SK-N-SH (cell line): Measurements from ENCODE around the gene ADAMTS20. TPM values are rescaled to one million over a fixed set of nuclear protein-coding genes. Genes with fewer than 3 reads are reported as not detected.

Source experiments
- CTCF ChIA-PET: fragments of 300-600, 350-600 bp; formaldehyde crosslinking; extraction: SDS; loops from one replicate; lab custom pipeline; 2021; lab: Yijun Ruan, JAX
- POLR2A ChIA-PET: fragments of 350-600 bp; sonication (Branson Sonifier 250); formaldehyde crosslinking; extraction: SDS; loops from one replicate; lab custom pipeline; 2020; ENCODE audit warnings: antibody characterized with exemption, inconsistent platforms; lab: Yijun Ruan, JAX
- DNase-seq: peaks from one replicate; pipeline ENCODE4 v3.0.0; 2012
- H2AFZ ChIP-seq: fragments of 200-600 bp; sonication (generic); 2 replicates; pipeline ENCODE4 v1.8.1; 2016; ENCODE audit warnings: antibody characterized with exemption, mild to moderate bottlenecking, low read depth
- H3F3A ChIP-seq: fragments of 200-600 bp; sonication (generic); replicated peaks from 2 replicates; pipeline ENCODE3; 2016; ENCODE audit warnings: antibody characterized with exemption, mild to moderate bottlenecking; ENCODE audit not compliant: insufficient read depth
- H3K27ac ChIP-seq, 2 experiments: fragments of 200-500 bp in 1 of 2; fragments of 200-600 bp in 1 of 2; sonication (Bioruptor generic) in 1 of 2; sonication (generic), shearing (Covaris generic) in 1 of 2; 2 replicates each; pipeline versions ENCODE4 v1.5.1 to v1.6.1; 2014 to 2016; ENCODE audit warnings: low read depth in 2 of 2, inconsistent platforms in 1 of 2, low read length in 1 of 2, mild to moderate bottlenecking in 1 of 2, mixed read lengths in 1 of 2
- H3K27me3 ChIP-seq: fragments of 200-600 bp; sonication (generic), shearing (Covaris generic); 2 replicates; pipeline ENCODE4 v1.6.1; 2016; ENCODE audit warnings: mixed run types; ENCODE audit not compliant: insufficient read depth
- H3K36me3 ChIP-seq, 2 experiments: fragments of 200-500 bp in 1 of 2; fragments of 200-600 bp in 1 of 2; sonication (Bioruptor generic) in 1 of 2; sonication (generic) in 1 of 2; replicated peaks in 1 of 2; 2 replicates each; pipeline versions ENCODE3 to v1.5.1; 2014 to 2016; ENCODE audit warnings: low read length in 1 of 2, mild to moderate bottlenecking in 1 of 2; ENCODE audit not compliant: insufficient read depth in 2 of 2, control insufficient read depth in 1 of 2
- H3K4me1 ChIP-seq, 2 experiments: fragments of 200-500 bp in 1 of 2; fragments of 200-600 bp in 1 of 2; sonication (Bioruptor generic) in 1 of 2; sonication (generic), shearing (Covaris generic) in 1 of 2; 2 replicates each; pipeline versions ENCODE4 v1.5.1 to v1.6.1; 2014 to 2016; ENCODE audit warnings: low read depth in 1 of 2, low read length in 1 of 2, mixed run types in 1 of 2; ENCODE audit not compliant: insufficient read depth in 2 of 2, control insufficient read depth in 1 of 2
- H3K4me2 ChIP-seq: fragments of 200-600 bp; sonication (generic), shearing (Covaris generic); 2 replicates; pipeline ENCODE4 v1.6.1; 2017; ENCODE audit warnings: mixed run types
- H3K4me3 ChIP-seq, 2 experiments: fragments of 200-500 bp in 1 of 2; fragments of 200-600 bp in 1 of 2; sonication (Bioruptor generic) in 1 of 2; sonication (generic), shearing (Covaris generic) in 1 of 2; 2 replicates each; pipeline versions ENCODE4 v1.5.1 to v1.8.1; 2014 to 2016; ENCODE audit warnings: low read depth in 2 of 2, inconsistent platforms in 1 of 2, low read length in 1 of 2, mild to moderate bottlenecking in 1 of 2, mixed read lengths in 1 of 2, moderate library complexity in 1 of 2
- H3K79me2 ChIP-seq: fragments of 200-600 bp; sonication (generic); 2 replicates; pipeline ENCODE4 v1.8.1; 2017; ENCODE audit warnings: mild to moderate bottlenecking; ENCODE audit not compliant: insufficient read depth
- H3K9ac ChIP-seq: fragments of 200-600 bp; sonication (generic); 2 replicates; pipeline ENCODE4 v1.6.1; 2017; ENCODE audit warnings: mixed run types
- H3K9me2 ChIP-seq: fragments of 200-600 bp; sonication (generic); 2 replicates; pipeline ENCODE4 v1.6.1; 2017; ENCODE audit warnings: mixed run types
- H3K9me3 ChIP-seq: fragments of 200-600 bp; sonication (generic); 2 replicates; pipeline ENCODE4 v1.6.1; 2017; ENCODE audit warnings: mixed run types, mild to moderate bottlenecking, moderate library complexity
- H4K20me1 ChIP-seq: fragments of 200-600 bp; sonication (generic); 2 replicates; pipeline ENCODE4 v1.6.1; 2017; ENCODE audit warnings: mild to moderate bottlenecking, mixed run types; ENCODE audit not compliant: insufficient read depth
- ELF1 ChIP-seq: IDR thresholded peaks from 2 replicates; pipeline ENCODE4 v1.4.0; 2012
- EP300 ChIP-seq, 2 experiments: IDR thresholded peaks; 2 replicates each; pipeline versions ENCODE4 v1.4.0 to v1.6.1; 2012; ENCODE audit warnings: borderline replicate concordance in 1 of 2, low read depth in 1 of 2, low read length in 1 of 2
- FOSL2 ChIP-seq: IDR thresholded peaks from 2 replicates; pipeline ENCODE4 v1.4.0; 2012; ENCODE audit warnings: low read depth, mild to moderate bottlenecking, moderate library complexity, borderline replicate concordance
- FOXJ3 ChIP-seq: sonication (generic); formaldehyde crosslinking; IDR thresholded peaks from 2 replicates; pipeline ENCODE4 v1.5.1; 2020; ENCODE audit warnings: mild to moderate bottlenecking, missing genetic modification reagents
- FOXM1 ChIP-seq: IDR thresholded peaks from 2 replicates; pipeline ENCODE4 v1.4.0; 2012; ENCODE audit warnings: low read depth, mild to moderate bottlenecking
- GATA2 ChIP-seq: sonication (generic); formaldehyde crosslinking; IDR thresholded peaks from 2 replicates; pipeline ENCODE4 v1.5.0; 2020; ENCODE audit warnings: mild to moderate bottlenecking, missing genetic modification reagents
- IRF3 ChIP-seq: fragments of 150-350 bp; IDR thresholded peaks from 2 replicates; pipeline ENCODE4 v1.6.1; 2016; ENCODE audit warnings: mild to moderate bottlenecking, low read depth, low read length
- JUND ChIP-seq: IDR thresholded peaks from 2 replicates; pipeline ENCODE4 v1.4.0; 2012
- MEF2A ChIP-seq: IDR thresholded peaks from 2 replicates; pipeline ENCODE4 v1.4.0; 2012; ENCODE audit warnings: low read depth, borderline replicate concordance
- POLR2AphosphoS5 ChIP-seq: IDR thresholded peaks from 2 replicates; pipeline ENCODE4 v1.6.1; 2012; ENCODE audit warnings: low read depth, low read length
- RAD21 ChIP-seq: IDR thresholded peaks from 2 replicates; pipeline ENCODE4 v1.6.1; 2012; ENCODE audit warnings: mild to moderate bottlenecking, low read length
- REST ChIP-seq: IDR thresholded peaks from 2 replicates; pipeline ENCODE4 v1.6.1; 2012; ENCODE audit warnings: mild to moderate bottlenecking, low read depth, low read length, moderate library complexity
- RFX5 ChIP-seq: IDR thresholded peaks from 2 replicates; pipeline ENCODE4 v1.6.1; 2012; ENCODE audit warnings: mild to moderate bottlenecking, improper control_type of control experiment, low read length
- RXRA ChIP-seq: IDR thresholded peaks from 2 replicates; pipeline ENCODE4 v1.4.0; 2012; ENCODE audit warnings: low read depth, mild to moderate bottlenecking, borderline replicate concordance
- TEAD4 ChIP-seq: IDR thresholded peaks from 2 replicates; pipeline ENCODE4 v1.4.0; 2012; ENCODE audit warnings: mild to moderate bottlenecking, borderline replicate concordance; ENCODE audit not compliant: insufficient read depth
- YY1 ChIP-seq: IDR thresholded peaks from 2 replicates; pipeline ENCODE4 v1.4.0; 2012; ENCODE audit warnings: low read depth, mild to moderate bottlenecking
- WGBS: methylation state at CpG from one replicate; pipeline ENCODE4 v1.1.6; 2017; ENCODE audit warnings: low lambda C conversion rate; 5-methylcytosine and 5-hydroxymethylcytosine counted together
- polyA plus RNA-seq, 3 experiments: library from polyadenylated mRNA; depleted of rRNA; stranded (reverse); fragments of >200 nt; gene quantifications; 2 replicates each; pipeline ENCODE4 v1.2.3, GENCODE V29; 2012
- TF ChIP-seq, protein P1 (sequence below): fragments of 150-350 bp; IDR thresholded peaks from 2 replicates; pipeline ENCODE4 v1.6.1; 2017; ENCODE audit warnings: antibody characterized with exemption, low read length, low read depth, borderline replicate concordance
- TF ChIP-seq, protein P2 (sequence below): IDR thresholded peaks from 2 replicates; pipeline ENCODE4 v1.4.0; 2012; ENCODE audit warnings: low read depth

The ADAMTS20 gene
- polyA plus RNA-seq, 1 of the 3 experiments (the other 2 are of a cell fraction) = not detected

- Histone ChIP-seq H3K9me3 (no peaks in the 10 kb centered on the region), H3K4me1 (no peaks in the 10 kb centered on the region), H4K20me1 (no peaks in the 10 kb centered on the region), H3K36me3 (no peaks in the 10 kb centered on the region), H3K79me2 (no peaks in the 10 kb centered on the region), H3K27ac (no peak overlapping the region), H3K4me3 (no peak overlapping the region), H3F3A (no peaks in the 10 kb centered on the region), H2AFZ (no peak overlapping the region), H3K27me3 (no peaks in the 10 kb centered on the region), H3K4me2 (no peak overlapping the region), H3K9me2 (no peaks in the 10 kb centered on the region), H3K9ac (no peak overlapping the region)
- no peak for DNase-seq
- WGBS = 23% methylated on average over 3 of the region's 3 CpGs
- no peak for TF ChIP-seq EP300 (IDR thresholded peaks at IDR 0.05; ENCODE audit: borderline replicate concordance in 1 of 2, low read depth in 1 of 2, low read length in 1 of 2)
- no peak for TF ChIP-seq RFX5
- TF ChIP-seq MEF2A = no peak
- no peak for TF ChIP-seq ELF1
- no peak for TF ChIP-seq TEAD4
- TF ChIP-seq, protein P1, sequence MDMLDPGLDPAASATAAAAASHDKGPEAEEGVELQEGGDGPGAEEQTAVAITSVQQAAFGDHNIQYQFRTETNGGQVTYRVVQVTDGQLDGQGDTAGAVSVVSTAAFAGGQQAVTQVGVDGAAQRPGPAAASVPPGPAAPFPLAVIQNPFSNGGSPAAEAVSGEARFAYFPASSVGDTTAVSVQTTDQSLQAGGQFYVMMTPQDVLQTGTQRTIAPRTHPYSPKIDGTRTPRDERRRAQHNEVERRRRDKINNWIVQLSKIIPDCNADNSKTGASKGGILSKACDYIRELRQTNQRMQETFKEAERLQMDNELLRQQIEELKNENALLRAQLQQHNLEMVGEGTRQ = no peak
- TF ChIP-seq, protein P2, sequence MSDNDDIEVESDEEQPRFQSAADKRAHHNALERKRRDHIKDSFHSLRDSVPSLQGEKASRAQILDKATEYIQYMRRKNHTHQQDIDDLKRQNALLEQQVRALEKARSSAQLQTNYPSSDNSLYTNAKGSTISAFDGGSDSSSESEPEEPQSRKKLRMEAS = no peak
- TF ChIP-seq IRF3 = no peak
- ChIA-PET CTCF (no interaction called here), POLR2A (no interaction called here)
Observed at GRCh38 chr12:43578782-43579181, 26.8 kb upstream of the ADAMTS20 start.

GRCh38 chr12:43577381-43577780 is 25.4 kb upstream of the ADAMTS20 start:
- no peak for TF ChIP-seq YY1
- TF ChIP-seq RFX5 = no peak
- TF ChIP-seq, protein P2 = no peak
- no peak for TF ChIP-seq ELF1
- TF ChIP-seq FOSL2 = no peak
- TF ChIP-seq JUND = no peak
- TF ChIP-seq FOXJ3 = no peak
- no peak for TF ChIP-seq FOXM1
- no peak for TF ChIP-seq REST
- no peak for TF ChIP-seq POLR2AphosphoS5
- TF ChIP-seq RXRA = no peak
- TF ChIP-seq GATA2 (CRISPR knock-in tag) = no peak
- no peak for TF ChIP-seq RAD21
- H3K27ac ChIP-seq = no peak overlapping the region
- no peaks in the 10 kb centered on the region for H3K27me3 ChIP-seq
- H3K4me3 ChIP-seq = no peak overlapping the region
- no peaks in the 10 kb centered on the region for H3K4me1 ChIP-seq
- no peaks in the 10 kb centered on the region for H3K9me3 ChIP-seq
- no peak overlapping the region for H3K9ac ChIP-seq
- no peaks in the 10 kb centered on the region for H3K79me2 ChIP-seq
- no peaks in the 10 kb centered on the region for H3K36me3 ChIP-seq
- H3K9me2 ChIP-seq = no peaks in the 10 kb centered on the region
- no peaks in the 10 kb centered on the region for H3F3A ChIP-seq
- no peaks in the 10 kb centered on the region for H4K20me1 ChIP-seq
- ChIA-PET POLR2A (no interaction called here), CTCF (no interaction called here)
- H2AFZ ChIP-seq = no peak overlapping the region
- no peak for DNase-seq
- H3K4me2 ChIP-seq = no peak overlapping the region
- 44% methylated on average over 3 of the region's 3 CpGs for WGBS
